ENCODE data around the gene NUDT8.

The NUDT8 gene, protein sequence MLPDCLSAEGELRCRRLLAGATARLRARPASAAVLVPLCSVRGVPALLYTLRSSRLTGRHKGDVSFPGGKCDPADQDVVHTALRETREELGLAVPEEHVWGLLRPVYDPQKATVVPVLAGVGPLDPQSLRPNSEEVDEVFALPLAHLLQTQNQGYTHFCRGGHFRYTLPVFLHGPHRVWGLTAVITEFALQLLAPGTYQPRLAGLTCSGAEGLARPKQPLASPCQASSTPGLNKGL

DNA sequence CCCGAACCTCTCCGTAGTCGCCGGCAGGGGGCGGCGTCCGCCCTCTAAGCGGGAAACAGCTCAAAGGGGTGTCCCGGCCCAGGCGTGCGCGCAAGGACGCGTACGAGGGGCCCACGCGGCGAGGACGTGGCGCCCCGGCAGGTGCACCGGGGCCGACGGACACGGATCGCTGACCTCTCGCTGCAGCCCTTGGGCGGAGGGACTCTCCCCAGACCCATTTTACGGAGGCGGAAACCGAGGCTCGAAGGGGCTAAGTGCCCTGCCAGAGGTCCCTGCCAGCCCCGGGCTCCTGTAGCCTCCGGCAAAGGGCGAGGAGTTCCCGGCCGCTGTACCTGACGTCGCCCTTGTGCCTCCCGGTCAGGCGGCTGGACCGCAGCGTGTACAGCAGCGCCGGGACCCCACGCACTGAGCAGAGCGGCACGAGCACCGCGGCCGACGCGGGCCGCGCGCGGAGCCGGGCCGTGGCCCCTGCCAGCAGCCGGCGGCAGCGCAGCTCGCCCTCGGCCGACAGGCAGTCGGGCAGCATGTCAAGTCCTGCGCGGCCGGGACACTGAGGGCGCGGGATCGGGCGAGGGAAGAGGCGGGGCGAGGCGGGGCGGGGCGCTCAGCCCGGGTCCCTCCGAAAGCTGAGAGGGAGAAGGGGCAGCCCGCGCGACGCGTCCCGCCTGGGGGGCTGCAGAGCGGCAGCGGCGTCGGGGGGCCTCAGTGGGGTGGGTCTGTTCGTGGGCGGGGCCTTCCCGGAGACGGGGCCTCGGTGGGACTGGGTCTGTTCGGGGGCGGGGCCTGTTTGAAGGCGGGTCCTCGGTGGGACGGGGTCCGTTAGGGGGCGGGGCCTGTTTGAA lies at the start of gene NUDT8:
Gene NUDT8 (minus strand): TSS at position 552 of the 842 bp plus-strand sequence. CDS start 26 bp downstream, at position 526.
- DNase-seq (ENCODE audit: low read depth, low spot score) = no peak
- peaks cover 16% of the 10 kb centered on the region for H3K4me1 ChIP-seq (ENCODE audit: insufficient read depth, insufficient read length)
- no peaks in the 10 kb centered on the region for H3K27me3 ChIP-seq (ENCODE audit: insufficient read depth, insufficient read length)
- TF ChIP-seq YY1 (IDR thresholded peaks at IDR 0.05; ENCODE audit: insufficient read depth, insufficient read length) (no peak), SUZ12 (IDR thresholded peaks at IDR 0.05; ENCODE audit: extremely low read depth, insufficient read depth, insufficient read length) (no peak), ZNF274 (IDR thresholded peaks at IDR 0.05; ENCODE audit: low read depth, low read length) (no peak)
- peak within 1 kb of the TSS; percentile 83 for H3K9ac ChIP-seq (ENCODE audit: insufficient read length, low read depth)
- peak within 1 kb of the TSS; percentile 68 for H3K4me3 ChIP-seq (ENCODE audit: insufficient read length, low read depth)
- no peaks in the 10 kb centered on the region for H3K9me3 ChIP-seq (ENCODE audit: insufficient read depth, low read length)
- H3K36me3 ChIP-seq (ENCODE audit: insufficient read depth, insufficient read length, low read length) = peaks cover 7% of the 10 kb centered on the region

DNA sequence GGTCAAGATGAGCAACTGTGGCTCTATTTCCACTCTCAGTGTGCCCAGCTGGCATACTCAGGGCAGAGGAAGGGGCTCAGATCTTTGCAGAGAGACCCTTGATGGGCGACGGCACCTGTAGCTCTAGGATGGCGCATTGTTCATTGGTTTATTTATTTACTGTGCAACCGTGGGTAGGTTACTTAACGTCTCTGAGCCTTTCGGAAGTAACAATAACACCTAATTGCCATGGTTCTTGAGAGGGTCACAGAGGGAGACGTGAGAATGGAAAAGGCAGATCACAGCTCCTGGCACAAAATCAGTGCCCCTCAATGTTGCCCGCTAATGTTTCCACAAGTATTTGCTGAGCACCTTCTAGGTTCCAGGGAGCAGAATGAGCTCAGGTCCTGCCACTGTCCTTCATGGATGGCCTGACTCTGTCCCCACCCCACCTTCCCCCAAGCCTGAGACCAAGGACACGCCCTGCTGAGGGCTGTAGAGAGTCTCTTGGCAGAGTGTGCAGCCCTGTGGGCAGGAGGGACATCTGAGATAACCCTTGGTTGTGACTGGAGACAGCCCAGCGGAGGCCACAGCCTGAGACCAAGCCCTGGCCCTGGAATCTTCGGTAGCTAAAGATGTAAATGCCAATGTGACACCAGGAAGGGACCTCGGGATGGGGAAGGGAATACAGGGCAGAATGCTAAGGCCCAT lies 45.5 kb upstream of the NUDT8 start:
- Histone ChIP-seq H3K4me1 (ENCODE audit: insufficient read depth, insufficient read length) (peaks cover 7% of the 10 kb centered on the region), H3K4me3 (ENCODE audit: insufficient read length, low read depth) (no peak overlapping the region), H3K27me3 (ENCODE audit: insufficient read depth, insufficient read length) (peaks cover 3% of the 10 kb centered on the region), H3K9me3 (ENCODE audit: insufficient read depth, low read length) (no peaks in the 10 kb centered on the region), H3K9ac (ENCODE audit: insufficient read length, low read depth) (no peak overlapping the region), H3K36me3 (ENCODE audit: insufficient read depth, insufficient read length, low read length) (no peaks in the 10 kb centered on the region)
- DNase-seq (ENCODE audit: low read depth, low spot score) = no peak
- TF ChIP-seq SUZ12 (IDR thresholded peaks at IDR 0.05; ENCODE audit: extremely low read depth, insufficient read depth, insufficient read length) (no peak), ZNF274 (IDR thresholded peaks at IDR 0.05; ENCODE audit: low read depth, low read length) (no peak)

DNA sequence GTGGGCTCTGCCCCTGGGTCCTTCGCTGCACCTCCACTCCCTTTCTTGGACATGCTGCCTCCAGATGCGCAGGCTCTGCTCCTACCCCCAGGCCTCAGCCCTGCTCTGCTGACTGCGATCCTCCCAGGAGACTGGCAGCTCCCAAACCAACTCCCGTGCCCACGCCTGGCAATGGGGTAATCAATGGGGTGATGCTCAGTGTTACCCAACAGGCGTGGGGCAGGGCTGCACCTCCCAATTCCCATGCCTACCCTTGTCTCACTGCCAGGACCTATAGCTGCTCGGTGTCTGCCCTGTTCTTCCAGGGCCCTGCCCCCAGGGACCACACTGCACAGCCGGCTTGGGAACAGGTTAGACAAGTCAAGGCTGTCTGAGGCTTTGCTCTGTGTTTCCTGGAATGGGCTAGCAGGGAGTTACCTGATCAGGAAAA lies 44.7 kb upstream of the NUDT8 start, which contains the start of gene ALDH3B2:
Gene ALDH3B2 (minus strand): TSS at position 182 of the 430 bp plus-strand sequence. CDS start 7,688 bp downstream, outside the sequence.
- Histone ChIP-seq H3K4me3 (ENCODE audit: insufficient read length, low read depth) (no peak within 1 kb of the TSS), H3K9me3 (ENCODE audit: insufficient read depth, low read length) (no peaks in the 10 kb centered on the region), H3K9ac (ENCODE audit: insufficient read length, low read depth) (peak within 1 kb of the TSS; percentile 6), H3K4me1 (ENCODE audit: insufficient read depth, insufficient read length) (peaks cover 7% of the 10 kb centered on the region), H3K27me3 (ENCODE audit: insufficient read depth, insufficient read length) (peaks cover 3% of the 10 kb centered on the region), H3K36me3 (ENCODE audit: insufficient read depth, insufficient read length, low read length) (no peaks in the 10 kb centered on the region)
- DNase-seq (ENCODE audit: low read depth, low spot score) = no peak
- TF ChIP-seq YY1 (IDR thresholded peaks at IDR 0.05; ENCODE audit: insufficient read depth, insufficient read length) (no peak), ZNF274 (IDR thresholded peaks at IDR 0.05; ENCODE audit: low read depth, low read length) (no peak), SUZ12 (IDR thresholded peaks at IDR 0.05; ENCODE audit: extremely low read depth, insufficient read depth, insufficient read length) (no peak)

DNA sequence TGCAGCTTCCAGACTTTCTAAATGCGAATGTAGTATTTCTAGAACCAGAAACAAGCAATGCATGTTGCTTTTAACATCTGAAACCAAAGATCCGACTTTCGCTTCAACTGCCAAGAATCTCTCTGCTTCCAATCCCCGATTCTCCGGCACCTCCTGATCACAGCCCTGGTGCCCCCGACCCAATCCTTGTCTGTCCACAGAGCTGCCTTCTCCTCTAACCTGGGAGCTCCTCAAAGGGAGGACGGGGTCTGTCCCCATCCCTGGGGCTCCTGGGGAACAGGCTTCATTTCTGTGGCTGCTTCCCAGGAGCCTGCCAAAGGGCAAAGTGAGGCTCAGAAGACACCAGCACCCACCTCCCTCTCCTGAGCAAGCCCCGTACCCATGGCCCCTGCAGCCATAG lies 44.2 kb upstream of the NUDT8 start:
- TF ChIP-seq YY1 (IDR thresholded peaks at IDR 0.05; ENCODE audit: insufficient read depth, insufficient read length) (no peak), ZNF274 (IDR thresholded peaks at IDR 0.05; ENCODE audit: low read depth, low read length) (no peak), SUZ12 (IDR thresholded peaks at IDR 0.05; ENCODE audit: extremely low read depth, insufficient read depth, insufficient read length) (no peak)
- Histone ChIP-seq H3K4me3 (ENCODE audit: insufficient read length, low read depth) (no peak overlapping the region), H3K4me1 (ENCODE audit: insufficient read depth, insufficient read length) (peaks cover 7% of the 10 kb centered on the region), H3K36me3 (ENCODE audit: insufficient read depth, insufficient read length, low read length) (no peaks in the 10 kb centered on the region), H3K27me3 (ENCODE audit: insufficient read depth, insufficient read length) (peaks cover 3% of the 10 kb centered on the region), H3K9ac (ENCODE audit: insufficient read length, low read depth) (no peak overlapping the region), H3K9me3 (ENCODE audit: insufficient read depth, low read length) (no peaks in the 10 kb centered on the region)
- DNase-seq (ENCODE audit: low read depth, low spot score) = no peak

DNA sequence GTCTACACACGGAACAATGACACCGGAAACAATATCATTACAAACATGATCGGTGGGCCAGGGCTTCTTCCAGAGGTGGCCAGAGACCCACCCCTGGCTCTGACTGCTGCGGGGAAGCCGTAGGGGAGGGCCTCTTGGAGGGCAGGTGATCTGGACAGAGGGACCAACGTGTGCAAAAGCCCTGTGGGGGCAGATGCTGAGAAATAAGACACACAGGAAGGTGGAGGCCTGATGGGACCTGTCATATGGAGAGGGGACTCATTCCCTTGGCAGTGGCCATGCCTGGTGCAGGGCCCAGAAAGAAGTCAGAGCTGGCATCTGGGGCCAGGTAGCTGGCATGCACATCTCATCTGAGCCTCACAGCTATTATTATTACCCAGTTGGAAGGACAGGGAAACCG lies 43.6 kb upstream of the NUDT8 start:
- Histone ChIP-seq H3K4me3 (ENCODE audit: insufficient read length, low read depth) (no peak overlapping the region), H3K27me3 (ENCODE audit: insufficient read depth, insufficient read length) (peaks cover 3% of the 10 kb centered on the region)
- TF ChIP-seq YY1 (IDR thresholded peaks at IDR 0.05; ENCODE audit: insufficient read depth, insufficient read length) = no peak
- no peak for TF ChIP-seq ZNF274 (IDR thresholded peaks at IDR 0.05; ENCODE audit: low read depth, low read length)
- no peak for TF ChIP-seq SUZ12 (IDR thresholded peaks at IDR 0.05; ENCODE audit: extremely low read depth, insufficient read depth, insufficient read length)

DNA sequence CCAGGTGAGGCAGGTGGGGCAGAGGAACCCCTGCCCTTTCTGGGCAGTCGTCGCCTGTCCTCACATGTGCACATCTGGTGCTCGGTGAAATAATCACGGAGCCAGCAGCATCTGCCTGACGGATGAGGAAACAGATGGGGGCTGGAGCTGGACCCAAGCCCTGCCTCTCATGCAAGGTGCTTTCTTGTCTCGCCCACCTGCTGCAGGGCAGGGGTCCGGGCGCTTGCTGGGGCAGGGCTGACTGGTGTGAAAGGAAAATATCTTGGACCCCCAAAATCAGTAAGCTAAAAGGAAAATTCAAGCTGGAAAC lies 41.4 kb upstream of the NUDT8 start:
- peaks cover 7% of the 10 kb centered on the region for H3K4me1 ChIP-seq (ENCODE audit: insufficient read depth, insufficient read length)
- no peak overlapping the region for H3K4me3 ChIP-seq (ENCODE audit: insufficient read length, low read depth)
- no peaks in the 10 kb centered on the region for H3K9me3 ChIP-seq (ENCODE audit: insufficient read depth, low read length)
- H3K36me3 ChIP-seq (ENCODE audit: insufficient read depth, insufficient read length, low read length) = no peaks in the 10 kb centered on the region
- no peak overlapping the region for H3K9ac ChIP-seq (ENCODE audit: insufficient read length, low read depth)
- no peak for TF ChIP-seq ZNF274 (IDR thresholded peaks at IDR 0.05; ENCODE audit: low read depth, low read length)
- no peak for TF ChIP-seq SUZ12 (IDR thresholded peaks at IDR 0.05; ENCODE audit: extremely low read depth, insufficient read depth, insufficient read length)
- no peak for TF ChIP-seq YY1 (IDR thresholded peaks at IDR 0.05; ENCODE audit: insufficient read depth, insufficient read length)
- H3K27me3 ChIP-seq (ENCODE audit: insufficient read depth, insufficient read length) = peaks cover 3% of the 10 kb centered on the region
- no peak for DNase-seq (ENCODE audit: low read depth, low spot score)

More for the DNA sequence above, 43.6 kb upstream of the NUDT8 start:
- H3K4me1 ChIP-seq (ENCODE audit: insufficient read depth, insufficient read length) = peaks cover 7% of the 10 kb centered on the region
- no peaks in the 10 kb centered on the region for H3K9me3 ChIP-seq (ENCODE audit: insufficient read depth, low read length)
- H3K9ac ChIP-seq (ENCODE audit: insufficient read length, low read depth) = no peak overlapping the region
- DNase-seq (ENCODE audit: low read depth, low spot score) = no peak
- H3K36me3 ChIP-seq (ENCODE audit: insufficient read depth, insufficient read length, low read length) = no peaks in the 10 kb centered on the region

Measured in NT2/D1 (cell line).